GM18861 (cell line): Measurements from ENCODE around the gene SPARCL1.
"Not testable (repeated sequence)": the region's sequence is repeated elsewhere in the genome, so short reads cannot be mapped to it uniquely, and the experiment has no call there.

Source experiments
- ATAC-seq: cut with Tn5 transposase; IDR thresholded peaks from one replicate; pipeline ENCODE4 v1.9.1; 2021; ENCODE audit not compliant: unreplicated experiment

Gene SPARCL1

GRCh38 chr4:87458913-87459312 is 70.3 kb downstream of the SPARCL1 start:
- ATAC-seq = no peak

GRCh38 chr4:87451537-87451936 is 77.6 kb downstream of the SPARCL1 start:
- ATAC-seq = no peak

GRCh38 chr4:87446375-87446774 is 82.8 kb downstream of the SPARCL1 start:
- ATAC-seq = not testable (repeated sequence)

- no peak for ATAC-seq
Observed at GRCh38 chr4:87445964-87446363, 83.2 kb downstream of the SPARCL1 start.

GRCh38 chr4:87444741-87445140 is 84.4 kb downstream of the SPARCL1 start:
- no peak for ATAC-seq

- no peak for ATAC-seq
Observed at GRCh38 chr4:87442889-87443288, 86.3 kb downstream of the SPARCL1 start.

- ATAC-seq = no peak
Observed at GRCh38 chr4:87433342-87433741, 95.8 kb downstream of the SPARCL1 start.

- ATAC-seq = no peak
Observed at GRCh38 chr4:87430038-87430437, 99.1 kb downstream of the SPARCL1 start.

GRCh38 chr4:87428979-87429378 is 100.2 kb downstream of the SPARCL1 start:
- ATAC-seq = no peak

GRCh38 chr4:87427518-87427868 is 101.7 kb downstream of the SPARCL1 start:
- no peak for ATAC-seq

- ATAC-seq = no peak
Observed at GRCh38 chr4:87426865-87427517, 102.2 kb downstream of the SPARCL1 start.

- no peak for ATAC-seq
Observed at GRCh38 chr4:87425711-87426110, 103.5 kb downstream of the SPARCL1 start.

GRCh38 chr4:87424099-87424543 is 105.1 kb downstream of the SPARCL1 start:
- not testable (repeated sequence) for ATAC-seq
